ENCODE measurements around the gene PCNT. TPM values are rescaled to one million over a fixed set of nuclear protein-coding genes. Genes with fewer than 3 reads are reported as not detected.

Gene PCNT
- total RNA-seq, 1 donor = 19.2 TPM

DNA sequence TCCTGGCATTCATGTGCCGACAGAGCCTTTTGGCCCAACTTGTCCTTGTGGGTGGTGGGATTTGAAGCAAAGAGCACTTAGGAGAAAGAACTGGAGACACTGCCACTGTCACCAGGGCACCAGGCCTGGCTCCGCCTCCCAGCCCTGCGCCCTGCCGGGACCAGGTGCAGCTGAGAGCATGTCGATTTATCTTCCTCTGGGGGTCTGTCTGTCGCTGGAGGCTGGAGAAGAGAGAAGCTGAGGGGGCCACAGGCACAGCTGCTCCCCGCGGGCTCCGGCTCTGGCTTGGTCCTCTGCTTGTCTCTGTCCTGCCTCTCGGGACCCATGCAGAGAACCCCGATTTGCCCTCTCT lies 28.2 kb downstream of the PCNT start:
- no peak overlapping the region for H3K27ac ChIP-seq (ENCODE audit: low read depth, low read length)
- H3K9me3 ChIP-seq (ENCODE audit: low read depth, low read length) = no peaks in the 10 kb centered on the region
- H3K36me3 ChIP-seq (ENCODE audit: insufficient read depth, low read length) = peaks cover 55% of the 10 kb centered on the region
- no peaks in the 10 kb centered on the region for H3K27me3 ChIP-seq (ENCODE audit: insufficient read depth, low read length)
- H4K20me1 ChIP-seq (ENCODE audit: insufficient read depth, low read length) = no peaks in the 10 kb centered on the region
- TF ChIP-seq, protein P1, sequence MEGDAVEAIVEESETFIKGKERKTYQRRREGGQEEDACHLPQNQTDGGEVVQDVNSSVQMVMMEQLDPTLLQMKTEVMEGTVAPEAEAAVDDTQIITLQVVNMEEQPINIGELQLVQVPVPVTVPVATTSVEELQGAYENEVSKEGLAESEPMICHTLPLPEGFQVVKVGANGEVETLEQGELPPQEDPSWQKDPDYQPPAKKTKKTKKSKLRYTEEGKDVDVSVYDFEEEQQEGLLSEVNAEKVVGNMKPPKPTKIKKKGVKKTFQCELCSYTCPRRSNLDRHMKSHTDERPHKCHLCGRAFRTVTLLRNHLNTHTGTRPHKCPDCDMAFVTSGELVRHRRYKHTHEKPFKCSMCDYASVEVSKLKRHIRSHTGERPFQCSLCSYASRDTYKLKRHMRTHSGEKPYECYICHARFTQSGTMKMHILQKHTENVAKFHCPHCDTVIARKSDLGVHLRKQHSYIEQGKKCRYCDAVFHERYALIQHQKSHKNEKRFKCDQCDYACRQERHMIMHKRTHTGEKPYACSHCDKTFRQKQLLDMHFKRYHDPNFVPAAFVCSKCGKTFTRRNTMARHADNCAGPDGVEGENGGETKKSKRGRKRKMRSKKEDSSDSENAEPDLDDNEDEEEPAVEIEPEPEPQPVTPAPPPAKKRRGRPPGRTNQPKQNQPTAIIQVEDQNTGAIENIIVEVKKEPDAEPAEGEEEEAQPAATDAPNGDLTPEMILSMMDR (IDR thresholded peaks at IDR 0.05; ENCODE audit: extremely low read depth, low read depth, low read length) = no peak
- H3K4me3 ChIP-seq (ENCODE audit: insufficient read depth, low read length) = no peak overlapping the region
- H3K79me2 ChIP-seq (ENCODE audit: insufficient read depth, low read length) = no peaks in the 10 kb centered on the region
- DNase-seq (ENCODE audit: insufficient read length, low spot score, missing footprints) = peak; percentile 5
- H3K4me2 ChIP-seq (ENCODE audit: insufficient read depth, low read length) = no peak overlapping the region
- peaks cover 5% of the 10 kb centered on the region for H3K4me1 ChIP-seq (ENCODE audit: insufficient read depth, low read length)
- H2AFZ ChIP-seq (ENCODE audit: low read length) = no peak overlapping the region

DNA sequence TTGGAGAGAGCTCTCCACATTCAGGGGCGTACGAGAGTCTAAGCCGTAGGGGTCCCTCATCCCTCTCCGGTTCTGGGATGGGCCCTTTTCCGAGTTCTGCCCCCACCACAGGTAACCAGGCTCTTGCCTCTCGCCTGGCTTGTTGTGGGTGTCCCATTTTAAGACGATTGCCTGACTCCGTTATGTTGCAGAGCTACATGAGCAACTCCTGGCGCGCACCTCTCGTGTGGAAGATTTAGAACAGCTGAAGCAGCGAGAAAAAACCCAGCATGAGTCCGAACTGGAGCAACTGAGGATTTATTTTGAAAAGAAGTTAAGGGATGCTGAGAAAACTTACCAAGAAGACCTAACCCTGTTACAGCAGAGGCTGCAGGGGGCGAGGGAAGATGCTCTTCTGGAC lies 29.0 kb downstream of the PCNT start:
- H3K79me2 ChIP-seq (ENCODE audit: insufficient read depth, low read length) = no peaks in the 10 kb centered on the region
- H2AFZ ChIP-seq (ENCODE audit: low read length) = no peak overlapping the region
- H3K4me1 ChIP-seq (ENCODE audit: insufficient read depth, low read length) = peaks cover 5% of the 10 kb centered on the region
- peaks cover 51% of the 10 kb centered on the region for H3K36me3 ChIP-seq (ENCODE audit: insufficient read depth, low read length)
- H4K20me1 ChIP-seq (ENCODE audit: insufficient read depth, low read length) = no peaks in the 10 kb centered on the region
- TF ChIP-seq, protein P1 (IDR thresholded peaks at IDR 0.05; ENCODE audit: extremely low read depth, low read depth, low read length) = no peak
- H3K4me3 ChIP-seq (ENCODE audit: insufficient read depth, low read length) = no peak overlapping the region
- DNase-seq (ENCODE audit: insufficient read length, low spot score, missing footprints) = no peak
- H3K27ac ChIP-seq (ENCODE audit: low read depth, low read length) = no peak overlapping the region
- H3K4me2 ChIP-seq (ENCODE audit: insufficient read depth, low read length) = no peak overlapping the region
- no peaks in the 10 kb centered on the region for H3K9me3 ChIP-seq (ENCODE audit: low read depth, low read length)
- no peaks in the 10 kb centered on the region for H3K27me3 ChIP-seq (ENCODE audit: insufficient read depth, low read length)

DNA sequence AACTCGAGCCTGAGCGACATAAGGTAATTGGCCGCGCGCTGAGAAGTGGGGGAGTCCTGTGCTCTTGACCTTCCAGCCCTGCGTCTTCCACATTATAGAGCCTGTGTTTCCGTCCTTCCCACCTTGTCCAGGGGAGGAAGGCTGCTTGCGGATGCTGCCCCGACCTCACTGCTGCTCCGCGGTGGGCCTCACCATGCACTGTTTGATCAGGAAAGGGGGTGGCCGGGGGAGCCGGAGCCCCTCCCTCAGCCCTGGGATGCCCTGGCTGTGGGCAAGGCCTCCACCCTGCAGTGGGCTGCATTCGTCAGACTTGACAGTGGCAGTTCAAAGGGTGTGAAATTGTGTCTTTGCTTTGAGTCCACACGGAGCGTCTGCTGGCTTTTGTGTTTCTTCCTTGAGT lies 30.1 kb downstream of the PCNT start:
- Histone ChIP-seq H3K4me2 (ENCODE audit: insufficient read depth, low read length) (no peak overlapping the region), H3K9me3 (ENCODE audit: low read depth, low read length) (no peaks in the 10 kb centered on the region), H3K4me3 (ENCODE audit: insufficient read depth, low read length) (no peak overlapping the region), H3K79me2 (ENCODE audit: insufficient read depth, low read length) (no peaks in the 10 kb centered on the region), H4K20me1 (ENCODE audit: insufficient read depth, low read length) (no peaks in the 10 kb centered on the region), H3K27ac (ENCODE audit: low read depth, low read length) (no peak overlapping the region), H3K4me1 (ENCODE audit: insufficient read depth, low read length) (no peaks in the 10 kb centered on the region), H2AFZ (ENCODE audit: low read length) (no peak overlapping the region), H3K36me3 (ENCODE audit: insufficient read depth, low read length) (peaks cover 43% of the 10 kb centered on the region), H3K27me3 (ENCODE audit: insufficient read depth, low read length) (no peaks in the 10 kb centered on the region)
- DNase-seq (ENCODE audit: insufficient read length, low spot score, missing footprints) = peak; percentile 52
- TF ChIP-seq, protein P1 (IDR thresholded peaks at IDR 0.05; ENCODE audit: extremely low read depth, low read depth, low read length) = no peak

DNA sequence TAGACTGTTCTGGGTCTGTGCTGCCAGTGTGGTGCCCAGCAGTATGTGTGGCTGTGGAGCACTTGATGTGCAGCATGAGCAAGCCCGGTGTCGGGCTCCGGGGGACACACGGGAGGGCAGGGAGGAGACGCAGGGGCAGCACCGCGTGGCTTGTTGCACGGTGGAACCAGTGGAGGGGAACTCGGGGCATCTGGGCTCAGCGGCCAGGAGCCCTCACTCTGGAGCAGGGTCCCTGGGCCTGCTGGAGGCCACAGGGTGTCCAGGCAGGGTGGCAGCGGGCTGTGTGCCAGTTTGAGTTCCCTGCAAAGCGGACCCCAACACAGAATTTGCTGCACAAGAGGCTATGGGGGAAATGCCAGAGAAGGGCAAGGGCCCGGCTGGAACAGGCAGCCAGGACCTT lies 30.6 kb downstream of the PCNT start:
- Histone ChIP-seq H3K4me1 (ENCODE audit: insufficient read depth, low read length) (no peaks in the 10 kb centered on the region), H3K9me3 (ENCODE audit: low read depth, low read length) (no peaks in the 10 kb centered on the region), H3K4me2 (ENCODE audit: insufficient read depth, low read length) (no peak overlapping the region), H3K27me3 (ENCODE audit: insufficient read depth, low read length) (no peaks in the 10 kb centered on the region), H2AFZ (ENCODE audit: low read length) (no peak overlapping the region), H3K4me3 (ENCODE audit: insufficient read depth, low read length) (no peak overlapping the region), H3K36me3 (ENCODE audit: insufficient read depth, low read length) (peaks cover 39% of the 10 kb centered on the region), H3K27ac (ENCODE audit: low read depth, low read length) (no peak overlapping the region), H4K20me1 (ENCODE audit: insufficient read depth, low read length) (no peaks in the 10 kb centered on the region), H3K79me2 (ENCODE audit: insufficient read depth, low read length) (no peaks in the 10 kb centered on the region)
- no peak for DNase-seq (ENCODE audit: insufficient read length, low spot score, missing footprints)
- TF ChIP-seq, protein P1 (IDR thresholded peaks at IDR 0.05; ENCODE audit: extremely low read depth, low read depth, low read length) = no peak
